SKM-1 treated with dmso at 0.1 percent for 144 hours (cell line): ENCODE measurements around the gene PRDM16.
A peak's percentile ranks its signal among the peaks of the same experiment; 100 is the strongest.

ENCODE experiments used
- DNase-seq: peaks from one replicate; lab custom pipeline; 2025; ENCODE audit not compliant: unreplicated experiment; lab: John Stamatoyannopoulos, UW

PRDM16 gene

DNA sequence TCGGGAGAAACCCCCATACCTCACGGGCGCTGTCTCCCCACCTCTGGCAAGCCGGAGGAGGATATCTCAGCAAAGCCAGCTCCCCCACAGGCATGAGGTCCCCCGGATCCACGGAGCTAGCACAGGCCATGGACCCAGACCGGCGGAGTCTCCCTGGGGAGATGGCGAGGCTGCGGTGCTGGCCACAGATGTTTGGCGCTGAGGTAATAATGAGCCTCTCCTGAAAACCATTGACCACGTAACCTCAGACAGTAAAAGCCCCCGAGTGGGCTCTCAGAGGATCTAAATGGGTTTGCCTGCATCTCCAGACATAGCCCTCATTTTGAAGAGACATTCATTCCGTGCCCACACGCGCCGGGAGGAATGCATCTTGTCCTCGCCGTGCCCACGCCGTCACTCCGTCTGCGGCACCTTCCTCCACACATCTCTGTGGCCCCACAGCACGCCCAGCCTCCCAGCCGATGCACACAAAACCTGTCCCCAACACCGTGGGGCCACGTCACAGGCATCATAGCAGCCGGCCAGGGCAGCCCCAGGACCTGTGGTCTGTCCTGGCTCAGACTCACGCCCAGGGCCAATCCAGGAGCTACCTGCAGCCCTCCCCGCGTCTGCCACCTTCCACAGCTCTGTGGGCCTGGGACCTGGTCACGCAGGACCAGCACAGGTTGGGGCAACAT is 150.9 kb downstream of the PRDM16 start:
- no peak for DNase-seq

DNA sequence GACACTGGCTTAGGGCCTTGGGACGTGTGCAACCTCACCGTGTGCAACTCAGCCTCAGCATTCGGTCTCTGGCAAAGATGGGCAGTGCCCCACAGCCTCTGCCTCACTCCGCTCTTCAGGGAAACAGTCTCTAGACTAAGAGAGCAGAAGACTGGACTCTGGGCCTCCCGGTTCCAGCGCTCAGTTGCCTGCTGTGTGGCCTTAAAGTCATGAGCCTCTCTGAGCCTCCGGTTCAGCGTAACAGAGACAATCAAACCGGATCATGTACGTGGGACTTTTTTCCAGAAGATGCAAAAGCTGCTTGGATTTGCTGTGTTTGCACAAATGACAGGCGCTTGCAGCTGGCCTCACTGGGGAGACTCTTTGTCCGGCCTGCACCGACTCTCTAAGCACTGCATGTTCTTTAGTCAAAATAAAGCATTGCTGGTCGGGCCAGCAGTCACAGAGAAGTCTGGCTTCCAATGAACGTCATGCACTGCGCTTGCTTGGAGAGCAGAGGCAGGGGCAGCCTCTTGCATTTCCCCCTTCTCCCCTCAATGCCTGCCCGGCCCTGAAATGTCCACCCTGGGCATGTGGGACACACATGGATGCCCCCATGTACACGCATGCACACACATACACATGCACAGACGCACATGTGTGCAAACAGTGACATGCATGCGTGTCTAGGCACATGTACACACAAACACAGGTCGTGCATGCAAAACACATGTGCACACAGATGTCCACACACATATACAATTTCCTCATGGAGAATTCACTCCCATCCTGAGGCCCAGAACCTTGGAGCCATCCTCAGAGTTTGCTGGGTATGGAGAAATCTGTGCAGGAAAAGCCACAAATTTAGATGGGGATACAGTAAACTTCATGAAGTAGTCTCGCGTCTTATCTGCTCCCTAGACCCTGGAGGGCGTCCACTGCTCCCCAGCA is 152.4 kb downstream of the PRDM16 start:
- DNase-seq = no peak

DNA sequence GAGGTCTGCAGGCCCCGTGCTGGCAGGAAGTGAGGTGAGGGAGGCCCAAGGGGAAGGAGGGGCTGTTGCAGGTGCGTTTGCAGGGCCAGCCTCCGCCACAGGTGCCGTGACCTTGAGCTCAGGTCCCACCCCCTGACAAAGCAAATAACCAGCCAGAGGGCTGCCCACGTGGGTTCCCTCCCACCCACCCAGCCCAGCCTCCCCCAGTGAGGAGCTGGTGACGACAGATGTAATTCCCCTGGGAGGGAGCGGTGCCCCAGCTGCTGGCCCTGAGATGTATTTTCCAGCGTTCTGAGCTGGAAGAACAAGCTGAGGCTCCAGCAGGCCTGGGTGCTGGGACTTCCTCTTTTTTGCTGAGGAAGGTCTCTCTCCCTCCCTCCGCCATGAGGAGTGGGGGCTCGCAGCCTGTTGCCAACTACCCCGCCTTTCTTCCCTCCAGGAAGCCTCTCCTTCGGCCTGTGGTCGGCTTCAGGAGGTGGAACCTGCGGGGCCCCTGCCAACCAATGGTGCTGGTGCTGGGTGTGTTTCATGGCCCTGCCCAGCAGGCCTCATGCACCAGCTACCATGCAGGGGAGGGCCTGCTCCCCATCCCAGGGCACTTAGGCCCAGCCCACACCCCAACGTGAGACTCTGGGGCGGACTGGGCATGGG is 153.2 kb downstream of the PRDM16 start:
- peak; percentile 72 for DNase-seq

DNA sequence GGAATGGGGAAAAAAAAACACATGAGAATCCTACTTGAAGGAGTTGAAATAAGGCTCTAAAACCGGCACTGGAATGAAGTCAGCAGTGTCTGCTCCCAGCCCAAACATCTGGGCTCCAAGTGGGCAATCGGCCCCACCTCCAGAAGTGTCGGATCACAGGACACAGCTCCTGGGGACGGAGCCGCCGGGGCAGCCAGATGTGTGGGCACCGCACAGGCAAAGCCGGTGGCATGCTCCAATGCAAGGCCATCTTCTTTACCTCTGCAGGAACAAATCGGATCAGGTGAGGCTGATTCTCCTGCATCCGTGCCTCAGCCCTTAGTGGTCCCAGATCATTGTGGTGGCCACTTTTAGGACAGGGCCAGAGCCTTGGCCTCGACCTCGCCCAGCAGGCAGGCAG is 156.7 kb downstream of the PRDM16 start:
- DNase-seq = no peak

DNA sequence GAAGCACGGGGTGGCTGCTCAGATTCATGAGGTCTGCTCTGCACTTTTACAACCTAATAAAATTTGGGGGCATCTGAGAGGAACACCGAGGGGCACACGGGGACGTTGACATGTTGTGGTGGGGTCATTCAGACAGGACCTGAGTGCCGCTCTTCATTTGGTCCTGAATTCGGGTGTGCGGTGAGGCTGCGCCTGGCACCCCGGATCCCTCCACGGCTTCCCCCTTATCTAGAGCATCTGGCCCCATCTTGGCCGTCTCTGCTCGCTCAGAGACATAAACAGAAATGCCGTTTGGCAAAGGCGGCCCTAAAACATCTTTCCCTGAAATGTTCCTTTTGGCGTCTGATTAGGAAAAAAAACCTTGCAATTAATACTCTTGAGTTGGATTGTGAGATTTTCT is 157.2 kb downstream of the PRDM16 start:
- no peak for DNase-seq

DNA sequence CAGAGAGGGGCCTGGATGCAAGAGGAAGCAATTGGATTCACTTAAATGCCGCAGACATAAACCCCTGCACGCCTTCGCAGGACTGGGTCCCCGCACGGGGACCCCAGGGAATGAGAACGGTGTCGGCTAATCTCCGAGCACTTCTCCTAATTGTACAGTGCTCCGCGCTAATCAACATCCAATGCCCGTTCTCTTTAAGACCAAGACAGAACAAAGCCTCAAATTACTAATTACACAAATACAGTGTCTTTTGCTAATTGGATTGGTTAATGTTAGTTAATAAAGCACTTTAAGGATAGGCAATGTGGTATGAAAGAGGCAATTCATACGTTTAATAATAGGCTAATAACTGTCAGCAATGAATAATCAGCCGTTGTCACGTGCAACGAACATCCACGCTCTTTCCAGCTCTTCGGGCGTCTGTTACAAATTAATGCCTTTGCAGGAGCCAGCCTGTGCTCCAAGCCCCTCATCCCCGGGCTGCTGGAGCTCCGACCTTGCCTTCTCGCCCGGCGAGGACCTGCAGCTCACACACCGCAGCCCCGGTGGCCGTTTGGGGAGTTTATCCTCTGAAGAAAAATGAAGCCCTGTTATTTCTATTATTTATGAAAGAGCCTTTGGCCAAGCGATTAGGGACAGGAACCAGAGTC is 157.8 kb downstream of the PRDM16 start:
- no peak for DNase-seq

DNA sequence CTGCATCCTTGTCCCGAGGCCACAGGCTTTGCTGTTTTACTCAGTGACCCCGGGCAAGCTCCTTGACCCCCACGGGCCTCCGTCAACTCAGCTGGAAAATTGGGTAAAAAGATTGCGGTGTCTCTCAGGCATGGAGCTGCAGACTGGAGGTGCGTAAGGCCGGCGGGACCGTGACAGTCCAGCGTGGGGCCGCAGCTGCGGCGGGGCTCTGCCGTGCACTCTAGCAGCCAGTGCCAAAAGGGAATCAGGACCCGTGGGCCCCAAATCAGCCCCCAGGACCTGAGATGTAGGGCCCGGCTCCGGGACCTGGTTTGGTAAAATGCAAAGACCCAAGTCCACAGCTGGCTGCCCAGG is 158.3 kb downstream of the PRDM16 start:
- no peak for DNase-seq

DNA sequence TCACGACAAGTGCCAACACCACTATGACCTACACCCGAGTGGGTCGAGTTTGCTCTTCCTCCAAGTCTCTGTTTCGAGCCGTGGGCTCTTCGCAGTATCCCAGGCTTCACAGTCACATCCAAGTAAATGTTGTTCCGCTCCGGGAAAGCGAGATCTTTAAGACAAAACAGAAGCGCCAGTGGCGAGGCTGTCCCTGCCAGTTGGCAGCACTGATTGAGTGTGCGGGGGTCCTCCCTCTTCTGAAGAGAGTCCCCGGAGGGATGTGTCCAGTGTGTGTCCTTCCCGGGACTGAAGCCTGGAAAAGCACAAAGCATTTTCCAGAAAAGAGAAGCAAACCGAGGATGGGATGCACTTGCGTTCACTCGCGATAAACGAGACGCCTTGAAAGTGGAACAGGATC is 158.9 kb downstream of the PRDM16 start:
- DNase-seq = no peak

DNA sequence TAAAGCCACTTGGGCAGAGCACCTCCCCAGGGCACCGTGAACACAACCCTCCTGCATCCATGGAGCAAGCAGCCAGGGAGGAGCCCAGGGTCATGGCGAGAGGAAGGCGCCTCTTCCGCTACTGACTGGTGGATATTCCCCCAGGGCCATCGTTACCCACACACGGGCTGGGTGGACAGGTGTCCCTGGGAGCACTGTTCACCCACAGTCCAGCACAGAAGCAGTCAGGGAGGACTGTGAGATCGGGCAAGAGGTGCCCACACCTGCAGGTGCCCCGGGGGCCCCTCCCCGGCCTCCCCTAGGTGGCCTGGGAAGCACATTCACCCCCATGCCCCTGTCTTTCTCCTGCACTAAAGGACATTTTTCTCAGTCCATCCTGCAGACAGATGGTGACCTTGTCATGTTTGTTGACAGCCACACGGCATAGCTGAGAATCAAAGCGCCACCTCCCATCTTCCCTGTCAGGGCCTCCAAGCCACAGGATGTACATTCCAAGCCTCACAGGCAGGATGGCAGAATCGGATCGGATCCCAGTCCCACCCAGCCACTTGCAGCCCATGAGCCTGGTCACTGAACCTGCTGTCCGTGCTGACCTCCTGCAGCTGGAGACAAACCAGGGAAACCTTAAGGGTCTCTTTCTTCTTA is 160.2 kb downstream of the PRDM16 start:
- DNase-seq = no peak

DNA sequence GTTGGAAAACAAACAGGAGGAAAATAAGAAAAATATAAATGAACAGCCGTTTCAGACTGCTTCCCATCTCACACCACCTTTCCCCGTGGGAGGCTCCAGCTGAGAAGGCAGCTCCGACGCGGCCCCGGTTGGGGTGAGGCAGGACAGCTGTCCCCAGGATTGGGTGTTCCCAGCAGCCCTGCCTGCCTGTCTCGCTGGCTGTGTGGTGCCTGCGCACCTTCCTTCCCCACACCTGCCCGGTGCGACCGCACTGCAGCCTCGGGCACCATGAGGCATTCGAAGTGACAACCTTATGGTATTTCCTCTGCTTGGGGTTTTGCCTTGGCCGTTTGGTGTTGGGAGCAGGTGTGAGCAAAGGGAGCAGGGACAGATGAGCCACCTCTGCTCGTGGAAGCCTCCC is 161.6 kb downstream of the PRDM16 start:
- no peak for DNase-seq

DNA sequence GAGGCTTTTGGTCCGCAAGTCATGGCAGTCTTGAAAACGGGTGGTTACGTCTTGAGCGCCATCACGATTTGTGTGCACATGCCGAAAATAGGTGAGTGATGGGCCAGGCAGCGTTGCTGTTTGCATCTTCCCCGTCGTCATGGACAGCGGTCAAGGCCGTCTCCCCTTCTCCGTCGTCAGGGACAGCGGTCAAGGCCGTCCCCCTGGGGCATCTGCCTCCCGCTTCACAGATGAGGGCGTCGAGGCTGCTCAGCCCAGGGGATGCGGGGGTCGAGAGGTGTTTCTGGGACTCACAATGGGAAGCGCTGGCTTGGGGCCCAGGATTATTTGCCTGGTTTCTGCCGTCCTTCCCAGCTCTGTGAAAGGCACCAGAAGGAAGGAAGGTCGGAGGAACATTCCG is 162.2 kb downstream of the PRDM16 start:
- no peak for DNase-seq

DNA sequence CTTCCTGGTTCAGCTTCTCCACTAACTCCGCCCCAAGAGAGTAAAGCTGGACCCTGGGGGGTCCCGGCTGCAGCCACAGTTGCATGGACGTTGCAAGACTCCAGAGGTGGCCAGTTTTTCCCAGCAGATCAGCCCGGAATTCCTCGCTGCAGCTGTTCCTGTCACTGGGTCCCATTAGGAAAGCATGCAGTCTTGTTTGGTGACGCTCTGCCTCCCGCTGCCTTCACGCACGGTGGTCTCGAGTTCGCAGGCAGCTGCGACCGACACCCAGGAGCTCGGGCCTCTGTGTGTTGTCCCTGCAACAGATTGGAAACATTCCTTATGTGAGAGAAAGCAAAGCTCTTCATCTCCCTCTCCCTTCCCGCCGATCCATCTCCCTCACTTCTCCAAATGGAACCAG is 162.8 kb downstream of the PRDM16 start:
- DNase-seq = no peak

DNA sequence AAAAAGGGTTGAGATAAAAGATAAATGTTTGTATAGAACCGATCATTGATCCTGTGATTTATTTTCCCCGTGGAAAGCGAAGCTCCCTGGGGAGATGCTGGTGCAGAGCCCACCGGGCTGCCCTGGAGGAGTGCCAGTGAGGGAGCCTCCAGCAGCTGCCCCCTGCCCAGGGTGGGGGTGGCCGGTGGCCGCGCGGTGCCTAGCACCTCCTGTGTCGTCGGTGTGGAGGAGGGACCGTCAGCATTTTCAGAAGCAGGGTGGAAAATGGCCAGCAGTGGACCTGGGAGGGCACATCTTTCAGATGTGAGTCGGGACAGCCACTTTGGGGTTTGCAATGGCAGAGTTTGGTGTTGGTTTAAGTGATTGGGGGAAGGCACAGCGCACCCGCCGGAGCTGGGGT is 164.0 kb downstream of the PRDM16 start:
- DNase-seq = no peak

DNA sequence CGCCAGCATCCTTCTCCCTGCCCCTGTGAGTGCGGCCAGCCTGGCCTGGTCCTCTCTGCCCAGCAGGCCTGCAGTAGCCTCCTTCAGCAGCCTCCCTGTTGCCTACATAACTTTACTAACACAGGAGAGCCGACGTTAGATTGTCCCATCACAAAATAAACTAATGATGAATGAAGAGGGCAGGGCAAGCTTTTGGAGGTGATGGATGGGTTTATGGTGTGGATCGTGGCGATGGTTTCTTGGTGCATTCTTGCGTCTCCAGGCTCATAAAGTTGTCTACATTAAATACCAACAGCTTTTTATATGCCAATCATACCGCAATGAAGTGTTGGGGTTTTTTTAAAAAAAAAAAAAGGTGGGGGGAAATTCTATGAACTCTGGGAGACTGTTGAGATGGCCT is 164.5 kb downstream of the PRDM16 start:
- DNase-seq = no peak

DNA sequence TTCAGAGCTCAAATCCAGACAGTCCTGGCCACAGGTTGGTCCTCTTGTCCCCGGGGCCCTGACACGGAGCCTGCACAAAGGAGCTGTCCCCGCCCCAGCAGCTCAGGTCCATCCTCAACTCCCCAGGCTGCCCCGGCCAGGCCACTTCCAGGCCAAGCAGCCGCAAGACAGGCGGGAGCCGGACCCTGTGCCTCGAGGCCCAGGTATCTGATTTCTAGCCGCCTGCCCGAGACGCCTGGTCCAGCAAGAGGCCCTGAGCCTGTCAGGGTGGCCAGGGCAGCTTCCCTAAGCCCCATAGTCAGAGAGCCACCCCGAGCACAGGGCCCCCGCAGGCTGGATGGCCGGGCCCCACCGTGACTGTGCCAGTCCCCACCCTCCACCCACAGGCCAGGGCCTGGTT is 165.3 kb downstream of the PRDM16 start:
- DNase-seq = no peak

DNA sequence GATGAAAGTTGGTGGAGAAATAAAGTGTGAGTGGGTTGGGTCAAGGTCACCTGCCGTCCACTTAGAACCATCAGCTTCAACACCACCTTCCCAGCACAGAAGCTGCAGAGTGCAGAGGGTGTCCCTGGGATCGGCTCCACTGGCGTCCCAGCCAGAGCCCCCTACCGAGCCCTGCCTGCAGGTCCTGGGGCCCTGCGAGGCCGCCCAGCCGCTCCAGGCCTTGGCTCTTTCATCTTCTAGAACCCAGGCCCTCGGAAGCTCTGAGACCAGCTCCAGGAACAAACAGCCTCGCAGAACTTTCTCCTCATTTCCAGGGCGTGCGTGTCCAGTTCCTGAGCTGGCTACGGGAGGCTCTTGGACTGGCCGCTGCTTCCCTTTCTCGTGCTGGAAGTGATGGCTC is 166.0 kb downstream of the PRDM16 start:
- DNase-seq = no peak

DNA sequence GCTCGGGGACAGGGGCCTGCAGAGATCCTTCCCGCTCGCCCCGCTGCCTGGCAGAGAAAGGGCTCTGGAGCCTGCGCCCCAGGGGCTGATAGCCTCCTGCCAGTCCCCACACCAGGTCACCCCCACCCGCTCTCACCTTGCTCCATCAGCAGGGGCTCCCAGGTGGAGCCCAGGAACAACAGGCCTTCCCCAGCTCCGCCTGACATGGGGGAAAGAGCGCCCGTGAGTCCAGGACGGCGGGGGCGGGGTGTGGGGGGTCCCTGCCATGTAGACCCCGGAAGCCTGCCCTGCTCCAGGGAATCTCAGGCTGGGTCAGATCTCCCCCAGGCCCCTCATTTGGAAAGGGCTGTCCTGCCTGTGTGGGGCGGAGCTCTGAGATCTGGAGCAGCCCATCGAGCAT is 166.5 kb downstream of the PRDM16 start:
- DNase-seq = no peak

DNA sequence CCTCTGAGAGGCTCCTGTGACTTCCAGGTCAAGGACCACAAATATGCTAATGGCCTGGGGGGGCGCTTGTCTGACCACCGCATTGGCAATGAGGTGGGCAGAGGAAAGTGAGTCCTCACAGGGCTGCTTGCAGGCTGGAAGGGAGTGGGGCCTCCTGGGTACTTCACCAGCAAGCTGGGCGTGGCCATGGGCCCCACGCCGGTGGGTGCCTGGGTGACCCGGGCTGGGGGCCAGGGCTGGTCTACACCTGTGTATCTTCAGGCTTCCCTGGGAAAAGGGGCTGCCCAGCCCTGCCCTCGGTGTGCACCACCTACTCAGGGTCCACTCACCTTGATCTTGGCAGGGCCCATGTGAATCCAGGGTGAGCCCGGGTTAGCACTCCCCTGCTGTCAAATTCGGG is 167.4 kb downstream of the PRDM16 start:
- no peak for DNase-seq

DNA sequence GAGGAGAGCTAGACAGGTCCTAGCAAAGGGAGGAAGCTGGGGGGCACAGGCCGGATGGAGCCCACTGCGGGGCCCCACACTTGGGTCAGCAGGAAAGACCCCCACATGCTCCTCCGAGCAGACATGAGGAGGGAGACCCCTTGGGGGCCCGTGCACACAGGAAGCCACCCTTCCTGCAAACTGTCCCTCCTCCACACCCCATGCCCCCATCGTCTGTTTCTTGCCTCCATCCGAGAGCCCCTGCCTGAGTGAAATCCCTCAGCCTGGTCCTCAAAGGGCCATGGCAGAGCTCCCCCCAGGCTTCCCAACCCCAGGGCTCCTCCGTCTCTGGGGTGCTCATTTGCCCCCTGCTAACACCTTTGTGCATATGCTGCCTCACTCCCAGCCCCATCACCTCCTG is 168.0 kb downstream of the PRDM16 start:
- DNase-seq = no peak

DNA sequence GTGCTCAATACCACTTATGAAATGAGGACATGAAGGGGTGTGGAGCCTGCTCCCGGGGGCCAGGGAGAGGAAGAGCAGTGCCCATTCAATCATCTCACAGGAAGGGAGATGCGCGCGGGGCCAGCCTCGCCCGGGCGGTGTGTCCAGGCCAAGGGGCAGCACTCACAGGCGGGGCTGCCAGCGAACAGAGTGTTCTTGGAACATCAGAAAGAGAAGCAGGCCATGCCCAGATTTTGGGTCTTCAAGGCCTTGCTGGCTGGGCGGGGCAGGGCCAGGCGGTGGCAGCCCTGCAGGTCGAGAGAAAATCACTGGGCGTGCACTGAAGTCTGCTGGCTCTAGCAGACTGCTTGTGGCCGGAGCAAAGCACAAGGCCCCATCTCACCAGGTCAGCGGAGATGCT is 168.6 kb downstream of the PRDM16 start:
- DNase-seq = no peak
